Karpas-422 (cell line): Measurements from ENCODE around the gene NAA15. TPM values are rescaled to one million over a fixed set of nuclear protein-coding genes. Genes with fewer than 3 reads are reported as not detected.

Experiments used
- DNase-seq: peaks from one replicate; pipeline ENCODE4 v3.0.0-alpha.2; 2015
- H2AFZ ChIP-seq: fragments of 200-600 bp; sonication (generic); 2 replicates; pipeline ENCODE4 v1.6.1; 2014; ENCODE audit warnings: antibody characterized with exemption, low read length, mixed read lengths
- H3K27ac ChIP-seq: fragments of 200-600 bp; sonication (generic); 2 replicates; pipeline ENCODE4 v1.5.1; 2014; ENCODE audit warnings: mild to moderate bottlenecking, low read length, moderate library complexity
- H3K27me3 ChIP-seq: fragments of 200-600 bp; sonication (generic); 2 replicates; pipeline ENCODE4 v1.6.1; 2014; ENCODE audit warnings: low read length, mixed read lengths
- H3K36me3 ChIP-seq: fragments of 200-600 bp; sonication (generic); 2 replicates; pipeline ENCODE4 v1.6.1; 2014; ENCODE audit warnings: low read length, mixed read lengths; ENCODE audit not compliant: insufficient read depth
- H3K4me1 ChIP-seq: fragments of 200-600 bp; sonication (generic); 2 replicates; pipeline ENCODE4 v1.6.1; 2014; ENCODE audit warnings: mild to moderate bottlenecking, low read length, mixed read lengths
- H3K4me2 ChIP-seq: fragments of 200-600 bp; sonication (generic); 2 replicates; pipeline ENCODE4 v1.6.1; 2014; ENCODE audit warnings: low read length, low read depth, mild to moderate bottlenecking; ENCODE audit not compliant: poor library complexity, severe bottlenecking
- H3K4me3 ChIP-seq: fragments of 200-600 bp; sonication (generic); 2 replicates; pipeline ENCODE4 v1.5.1; 2014; ENCODE audit warnings: mild to moderate bottlenecking, antibody characterized with exemption, low read length, mixed read lengths
- H3K79me2 ChIP-seq: fragments of 200-600 bp; sonication (generic); 2 replicates; pipeline ENCODE4 v1.6.1; 2014; ENCODE audit warnings: mild to moderate bottlenecking, low read length, mixed read lengths
- H3K9ac ChIP-seq: fragments of 200-600 bp; sonication (generic); 2 replicates; pipeline ENCODE4 v1.6.0; 2014; ENCODE audit warnings: low read length
- H3K9me2 ChIP-seq: fragments of 200-600 bp; sonication (generic), shearing (Covaris generic); replicated peaks from 2 replicates; pipeline ENCODE4 v1.6.0; 2014; ENCODE audit warnings: mild to moderate bottlenecking, low read length, moderate library complexity; ENCODE audit not compliant: insufficient read depth
- H3K9me3 ChIP-seq: fragments of 300-700, 200-600 bp; sonication (generic); 2 replicates; pipeline ENCODE4 v1.6.1; 2014; ENCODE audit warnings: low read length, mixed read lengths
- H4K20me1 ChIP-seq: fragments of 200-600 bp; sonication (generic); 2 replicates; pipeline ENCODE4 v1.6.1; 2014; ENCODE audit warnings: mild to moderate bottlenecking, antibody characterized with exemption, low read length, low read depth; ENCODE audit not compliant: insufficient read depth
- total RNA-seq: library from RNA; depleted of rRNA; stranded (reverse); fragments of >200 nt; shearing (Covaris generic); gene quantifications from 2 replicates; pipeline ENCODE4 v1.2.3, GENCODE V29; 2014; ENCODE audit warnings: low replicate concordance

Gene NAA15
- total RNA-seq, 1 experiment from 2014 or later, result 44.3 TPM

DNA sequence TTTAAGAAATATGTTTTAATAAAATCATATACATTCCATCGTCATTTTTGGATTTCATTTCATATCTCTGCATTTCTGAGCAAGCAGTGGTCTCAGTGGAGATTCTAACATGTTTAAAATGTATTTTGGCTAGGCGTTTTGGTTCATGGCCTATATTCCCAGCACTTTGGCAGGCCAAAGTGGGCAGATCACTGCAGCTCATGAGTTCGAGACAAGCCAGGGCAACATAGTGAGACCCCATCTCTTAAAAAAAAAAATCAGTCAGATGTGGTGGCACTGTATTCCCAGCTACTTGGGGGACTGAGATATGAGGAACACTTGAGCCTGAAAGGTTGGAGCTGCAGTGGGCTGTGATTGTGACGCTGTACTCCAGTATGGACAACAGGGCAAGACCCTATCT is 85.1 kb downstream of the NAA15 start:
- H3K79me2 ChIP-seq, result peaks cover 20% of the 10 kb centered on the region
- H3K27me3 ChIP-seq, result no peaks in the 10 kb centered on the region
- no peaks in the 10 kb centered on the region for H3K9me3 ChIP-seq
- DNase-seq, result no peak
- no peaks in the 10 kb centered on the region for H4K20me1 ChIP-seq
- no peaks in the 10 kb centered on the region for H3K4me1 ChIP-seq
- no peak overlapping the region for H3K4me3 ChIP-seq
- H3K27ac ChIP-seq, result no peak overlapping the region
- H2AFZ ChIP-seq, result no peak overlapping the region
- no peak overlapping the region for H3K4me2 ChIP-seq
- no peak overlapping the region for H3K9ac ChIP-seq
- H3K36me3 ChIP-seq, result peaks cover 60% of the 10 kb centered on the region
- H3K9me2 ChIP-seq, result no peaks in the 10 kb centered on the region

- DNase-seq, result no peak
- Histone ChIP-seq H3K9me2 (no peaks in the 10 kb centered on the region), H4K20me1 (no peaks in the 10 kb centered on the region), H3K36me3 (peaks cover 77% of the 10 kb centered on the region), H3K4me2 (no peak overlapping the region), H3K79me2 (peaks cover 8% of the 10 kb centered on the region), H3K9ac (no peak overlapping the region), H3K9me3 (no peaks in the 10 kb centered on the region), H2AFZ (no peak overlapping the region), H3K4me3 (no peak overlapping the region), H3K27ac (no peak overlapping the region), H3K4me1 (no peaks in the 10 kb centered on the region), H3K27me3 (no peaks in the 10 kb centered on the region)
These were observed 87.8 kb downstream of the NAA15 start for GRCh38 chr4:139389102-139389501.

GRCh38 chr4:139389991-139390390 is 88.7 kb downstream of the NAA15 start:
- Histone ChIP-seq H3K27ac (no peak overlapping the region), H3K9me3 (no peaks in the 10 kb centered on the region), H3K4me2 (no peak overlapping the region), H4K20me1 (no peaks in the 10 kb centered on the region), H3K9ac (no peak overlapping the region), H3K4me3 (no peak overlapping the region), H2AFZ (no peak overlapping the region), H3K4me1 (no peaks in the 10 kb centered on the region), H3K79me2 (peaks cover 12% of the 10 kb centered on the region), H3K9me2 (no peaks in the 10 kb centered on the region), H3K36me3 (peaks cover 76% of the 10 kb centered on the region; the same call in 1 of the 2 replicates), H3K27me3 (no peaks in the 10 kb centered on the region)
- DNase-seq, result no peak

DNA sequence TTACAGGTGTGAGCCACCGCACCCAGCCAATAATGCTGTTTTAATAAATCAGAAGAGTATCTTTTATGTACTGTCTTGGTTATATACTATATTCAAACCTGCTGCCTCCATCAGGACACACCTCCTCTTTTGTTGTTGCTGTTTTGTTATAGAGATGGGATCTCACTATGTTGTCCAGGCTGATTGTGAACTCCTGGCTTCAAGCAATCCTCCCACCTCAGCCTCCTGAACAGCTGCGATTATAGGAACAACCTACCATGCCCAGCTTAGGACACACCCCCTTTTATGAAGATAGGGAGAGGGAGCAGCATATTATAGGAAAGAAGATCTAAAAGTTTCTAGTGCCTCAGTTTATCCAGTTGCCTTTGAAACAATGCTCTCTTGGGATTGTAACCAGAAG is 90.4 kb downstream of the NAA15 start:
- Histone ChIP-seq H4K20me1 (no peaks in the 10 kb centered on the region), H3K9me2 (no peaks in the 10 kb centered on the region), H3K36me3 (peaks cover 69% of the 10 kb centered on the region; the same call in 1 of the 2 replicates), H3K79me2 (peaks cover 5% of the 10 kb centered on the region; the same call in 1 of the 2 replicates), H3K9ac (no peak overlapping the region), H3K4me2 (no peak overlapping the region), H3K9me3 (no peaks in the 10 kb centered on the region), H3K27me3 (no peaks in the 10 kb centered on the region), H3K27ac (no peak overlapping the region), H2AFZ (no peak overlapping the region), H3K4me1 (no peaks in the 10 kb centered on the region), H3K4me3 (no peak overlapping the region)
- no peak for DNase-seq

DNA sequence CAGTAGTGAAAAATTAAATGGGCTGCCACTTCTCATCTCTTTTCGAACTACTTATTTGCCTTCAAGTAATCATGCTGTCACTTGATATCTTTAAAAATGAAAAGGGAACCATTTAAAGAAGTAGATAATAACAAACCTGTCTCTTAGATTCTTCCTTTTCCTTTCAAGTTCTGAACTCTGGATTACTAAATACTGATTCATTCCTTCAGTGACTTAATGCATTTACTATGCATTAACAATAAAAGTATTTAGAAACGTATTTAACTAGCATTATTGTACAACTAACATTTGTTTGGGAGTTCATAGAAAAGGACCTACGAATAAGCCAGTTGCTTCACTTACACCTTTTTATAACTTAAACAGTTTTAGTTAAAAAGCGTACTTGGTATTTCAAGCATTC is 91.5 kb downstream of the NAA15 start:
- H4K20me1 ChIP-seq, result no peaks in the 10 kb centered on the region
- no peaks in the 10 kb centered on the region for H3K9me2 ChIP-seq
- H3K4me1 ChIP-seq, result no peaks in the 10 kb centered on the region
- H3K9me3 ChIP-seq, result no peaks in the 10 kb centered on the region
- no peak overlapping the region for H3K4me3 ChIP-seq
- no peak overlapping the region for H3K27ac ChIP-seq
- no peak for DNase-seq
- peaks cover 69% of the 10 kb centered on the region; the same call in 1 of the 2 replicates for H3K36me3 ChIP-seq
- H3K79me2 ChIP-seq, result peaks cover 5% of the 10 kb centered on the region; the same call in 1 of the 2 replicates
- no peak overlapping the region for H3K4me2 ChIP-seq
- H2AFZ ChIP-seq, result no peak overlapping the region
- H3K27me3 ChIP-seq, result no peaks in the 10 kb centered on the region
- H3K9ac ChIP-seq, result no peak overlapping the region

DNA sequence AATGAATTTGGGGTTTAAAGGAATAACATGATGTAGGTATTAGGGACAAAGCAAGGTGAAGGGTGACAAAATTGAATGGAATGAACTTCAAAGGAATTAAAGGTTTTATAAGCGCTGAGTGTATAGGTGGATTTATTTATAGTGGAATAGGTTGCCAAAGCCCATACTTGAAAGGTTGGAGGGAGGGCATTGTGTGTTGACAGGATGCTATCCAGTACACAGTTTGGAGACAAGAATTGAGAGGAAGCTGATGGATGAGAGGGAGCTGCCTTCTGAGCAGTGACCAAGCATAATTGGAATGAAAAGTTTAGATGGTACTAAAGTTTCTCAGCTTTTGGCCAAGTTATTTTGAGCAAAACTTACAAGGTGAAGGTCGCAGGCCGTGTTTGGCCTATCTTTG is 100.1 kb downstream of the NAA15 start:
- H3K79me2 ChIP-seq, result no peaks in the 10 kb centered on the region
- no peak overlapping the region for H2AFZ ChIP-seq
- peaks cover 24% of the 10 kb centered on the region; the same call in 1 of the 2 replicates for H3K36me3 ChIP-seq
- no peaks in the 10 kb centered on the region for H4K20me1 ChIP-seq
- no peaks in the 10 kb centered on the region for H3K27me3 ChIP-seq
- no peak overlapping the region for H3K4me3 ChIP-seq
- no peak overlapping the region for H3K4me2 ChIP-seq
- DNase-seq, result no peak
- no peaks in the 10 kb centered on the region for H3K9me2 ChIP-seq
- no peaks in the 10 kb centered on the region for H3K4me1 ChIP-seq
- no peak overlapping the region for H3K9ac ChIP-seq
- H3K9me3 ChIP-seq, result no peaks in the 10 kb centered on the region
- no peak overlapping the region for H3K27ac ChIP-seq

DNA sequence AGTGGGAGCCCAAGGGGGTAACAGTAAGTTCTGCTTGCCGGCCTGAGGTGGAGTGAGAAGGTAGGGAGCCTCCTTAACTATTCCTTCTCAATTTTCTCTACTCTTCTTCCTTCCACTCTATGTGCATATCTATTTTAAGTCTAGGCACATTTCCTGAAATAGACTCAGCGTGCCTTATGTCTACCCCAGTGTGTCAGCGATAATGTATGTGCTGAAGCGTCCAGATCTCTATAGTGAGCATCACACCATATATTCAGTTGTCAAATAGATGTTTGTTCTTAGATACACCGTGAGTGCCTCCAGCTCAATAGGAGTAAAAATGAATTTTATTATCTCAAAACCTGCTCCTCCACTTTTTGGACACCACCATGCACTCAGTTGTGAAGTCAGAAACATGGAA is 101.1 kb downstream of the NAA15 start:
- peaks cover 26% of the 10 kb centered on the region; the same call in 1 of the 2 replicates for H3K36me3 ChIP-seq
- H3K27me3 ChIP-seq, result no peaks in the 10 kb centered on the region
- H3K27ac ChIP-seq, result no peak overlapping the region
- H3K9ac ChIP-seq, result no peak overlapping the region
- DNase-seq, result no peak
- no peak overlapping the region for H3K4me2 ChIP-seq
- no peaks in the 10 kb centered on the region for H4K20me1 ChIP-seq
- no peak overlapping the region for H2AFZ ChIP-seq
- no peaks in the 10 kb centered on the region for H3K9me3 ChIP-seq
- H3K79me2 ChIP-seq, result no peaks in the 10 kb centered on the region
- no peaks in the 10 kb centered on the region for H3K4me1 ChIP-seq
- no peaks in the 10 kb centered on the region for H3K9me2 ChIP-seq
- H3K4me3 ChIP-seq, result no peak overlapping the region

DNA sequence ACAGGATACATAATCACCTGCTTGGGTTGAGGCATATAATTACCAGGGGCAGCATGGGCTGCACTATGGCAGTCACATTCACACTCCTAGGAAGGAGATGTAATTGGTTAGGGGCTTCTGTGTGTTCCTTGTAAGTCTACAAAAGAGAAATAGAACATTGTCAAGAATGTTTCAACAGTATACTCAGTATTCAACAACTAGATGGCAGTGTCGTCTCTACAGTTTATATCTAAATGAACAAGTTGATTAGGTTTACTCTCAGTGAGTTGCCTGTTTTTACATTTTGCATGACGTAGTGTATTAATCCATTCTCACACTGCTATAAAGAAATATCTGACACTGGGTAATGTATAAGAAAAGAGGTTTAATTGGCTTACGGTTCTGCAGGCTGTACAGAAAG is 102.2 kb downstream of the NAA15 start:
- H3K9me2 ChIP-seq, result no peaks in the 10 kb centered on the region
- DNase-seq, result no peak

GRCh38 chr4:139410312-139410711 is 109.0 kb downstream of the NAA15 start:
- Histone ChIP-seq H3K79me2 (no peaks in the 10 kb centered on the region), H3K4me1 (no peaks in the 10 kb centered on the region), H3K9ac (no peak overlapping the region), H3K27me3 (no peaks in the 10 kb centered on the region), H3K27ac (no peak overlapping the region), H2AFZ (no peak overlapping the region), H3K4me3 (no peak overlapping the region), H3K9me2 (no peaks in the 10 kb centered on the region), H3K36me3 (peaks cover 35% of the 10 kb centered on the region), H3K4me2 (no peak overlapping the region), H4K20me1 (no peaks in the 10 kb centered on the region), H3K9me3 (no peaks in the 10 kb centered on the region)
- DNase-seq, result no peak

More for the DNA sequence above, 102.2 kb downstream of the NAA15 start:
- no peaks in the 10 kb centered on the region for H3K79me2 ChIP-seq
- H3K9ac ChIP-seq, result no peak overlapping the region
- no peak overlapping the region for H3K4me3 ChIP-seq
- H3K4me2 ChIP-seq, result no peak overlapping the region
- H4K20me1 ChIP-seq, result no peaks in the 10 kb centered on the region
- no peak overlapping the region for H3K27ac ChIP-seq
- H3K27me3 ChIP-seq, result no peaks in the 10 kb centered on the region
- H3K9me3 ChIP-seq, result no peaks in the 10 kb centered on the region
- H2AFZ ChIP-seq, result no peak overlapping the region
- no peaks in the 10 kb centered on the region for H3K4me1 ChIP-seq
- H3K36me3 ChIP-seq, result peaks cover 32% of the 10 kb centered on the region; the same call in 1 of the 2 replicates
